Right ventricle myocardium inferior (tissue), 1 donor: ENCODE data around the gene FAM124B. TPM values are rescaled to one million over a fixed set of nuclear protein-coding genes. Genes with fewer than 3 reads are reported as not detected.

Source experiments
- ATAC-seq: fragments of 200-7000 bp; cut with Tn5 transposase; one replicate; pipeline ENCODE4 v1.9.1; 2020; ENCODE audit warnings: mild to moderate bottlenecking, moderate library complexity
- DNase-seq: peaks from one replicate; pipeline ENCODE4 v3.0.0; 2021; ENCODE audit errors: missing footprints
- intact Hi-C: fragments of 100-400 bp; cut with DNase I; formaldehyde crosslinking; loops from one replicate; pipeline ENCODE4 v1.11.0; 2022
- total RNA-seq: library from RNA; stranded (reverse); fragmentation: NEBNext Ultra II Directional; extraction: Animal tissue kit (Norgen Biotek cat#: 25700); gene quantifications from one replicate; pipeline ENCODE4 v1.2.1, GENCODE V29; 2021
- donor health status: DM: no; HTN: yes; CAD: no; lungs with severe emphysema.

FAM124B gene
- total RNA-seq, 1 donor from 2014 or later, result 1.9 TPM

DNA sequence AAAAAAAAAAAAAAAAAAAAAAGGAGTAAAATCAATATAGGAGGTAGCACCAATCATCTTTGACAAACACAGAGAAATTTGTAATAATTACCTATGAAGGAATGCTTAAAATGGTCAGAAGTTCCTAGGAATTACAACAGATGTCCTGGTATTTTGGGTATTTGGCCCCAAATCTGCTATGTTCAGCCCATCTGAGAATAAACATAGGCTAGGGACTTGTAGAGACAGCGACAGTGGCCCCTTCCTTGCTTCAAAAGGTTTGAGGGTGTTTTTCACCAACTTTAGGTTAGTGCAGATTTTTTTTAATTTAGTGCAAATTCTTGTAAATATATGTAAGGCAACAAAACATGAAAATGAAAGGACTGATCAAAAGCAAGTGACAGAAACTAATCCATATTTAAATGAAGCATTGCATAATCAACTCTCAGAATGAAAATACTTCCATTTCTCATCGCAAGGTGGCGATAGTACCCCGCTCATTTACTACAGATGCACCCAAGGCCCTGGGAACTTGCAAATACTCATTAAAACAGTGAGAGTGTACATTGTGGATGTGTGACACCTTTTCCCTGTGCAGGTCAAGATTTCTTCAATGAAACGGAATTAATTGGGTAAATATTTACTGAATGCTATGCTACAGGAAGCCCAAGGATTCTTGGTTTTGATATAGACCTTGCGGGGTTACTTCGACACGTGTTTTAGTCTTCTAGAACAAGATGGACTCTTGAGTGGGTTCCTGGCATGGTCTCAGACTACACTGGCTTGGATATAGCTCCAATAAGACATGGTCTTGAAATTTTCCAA lies 44.6 kb downstream of the FAM124B start:
- DNase-seq (no peak), ATAC-seq (no peak)
- intact Hi-C loops, result loop anchor here (1.0 to 5.0 kb wide), 3 partner anchors 90 to 420 kb away; no protein-coding TSS in a partner anchor

DNA sequence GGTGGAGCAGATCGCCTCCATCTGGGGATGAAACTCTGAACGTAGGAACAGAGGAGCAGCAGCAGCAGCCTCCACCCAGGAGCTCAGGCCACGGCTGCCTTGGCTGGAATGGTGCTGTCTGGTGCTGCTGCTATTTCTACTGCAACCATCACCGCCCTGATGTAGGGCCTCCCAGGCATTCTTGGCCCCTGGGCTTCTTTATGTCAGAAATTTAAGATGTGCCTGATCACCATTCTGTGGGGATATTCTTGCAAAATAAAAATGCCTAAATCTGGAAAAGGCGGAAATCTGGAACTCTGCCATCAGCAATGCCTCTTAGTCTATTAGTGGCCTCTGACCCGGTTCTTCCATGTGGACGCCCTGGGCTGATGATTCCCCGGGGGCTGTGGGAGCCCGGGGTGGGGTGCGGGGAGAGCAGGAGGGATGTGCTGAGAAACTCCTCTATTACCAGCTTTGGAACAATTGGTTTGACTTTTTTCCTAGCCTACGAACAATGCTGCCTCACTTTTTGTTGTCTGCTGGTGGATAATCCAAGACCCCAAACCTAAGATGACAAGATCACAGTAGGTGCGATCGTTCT lies 47.2 kb downstream of the FAM124B start:
- DNase-seq (no peak), ATAC-seq (no peak)
- intact Hi-C loops, result loop anchor here (5.0 kb wide), 2 partner anchors 93 to 423 kb away; no protein-coding TSS in a partner anchor

DNA sequence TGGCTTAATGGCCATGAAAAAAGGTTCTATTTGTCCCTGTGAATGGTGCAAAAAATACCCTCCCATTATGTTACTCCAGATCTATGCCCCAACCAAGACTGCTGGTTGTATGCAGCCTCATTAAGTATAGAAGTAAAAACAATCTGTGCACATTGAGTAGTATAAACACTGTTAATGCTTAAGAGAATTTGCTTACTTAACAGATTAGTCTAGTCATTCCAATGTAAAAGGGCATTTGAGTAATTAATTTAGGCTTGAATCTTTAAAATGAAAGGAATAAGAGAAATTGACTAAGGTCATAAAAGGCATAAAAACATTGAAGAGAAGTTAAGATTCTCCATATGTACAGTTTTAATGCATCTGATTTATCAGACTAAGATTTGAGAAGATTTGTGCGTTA lies 51.2 kb downstream of the FAM124B start:
- ATAC-seq, result no peak
- intact Hi-C loops, result no loop called here
- no peak for DNase-seq

DNA sequence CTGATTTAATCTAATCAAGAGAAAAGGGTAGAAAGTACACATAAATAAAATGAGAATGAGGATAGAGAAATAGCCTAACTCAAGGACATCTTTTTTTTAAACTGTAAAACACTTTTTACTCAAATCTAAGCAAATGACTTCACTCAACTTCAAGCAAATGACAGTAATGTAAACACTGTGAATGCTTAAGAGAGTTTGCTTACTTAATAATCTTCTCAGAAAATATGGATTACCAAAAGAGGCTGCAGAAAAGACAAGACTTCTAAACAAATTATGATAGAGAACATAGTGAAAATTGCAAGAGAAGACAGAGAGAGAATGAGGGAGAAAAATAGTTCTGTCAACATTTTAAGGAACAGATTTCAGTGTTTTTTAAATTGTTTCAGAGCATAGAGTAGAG lies 52.5 kb downstream of the FAM124B start:
- intact Hi-C loops, result no loop called here
- DNase-seq (no peak), ATAC-seq (no peak)

DNA sequence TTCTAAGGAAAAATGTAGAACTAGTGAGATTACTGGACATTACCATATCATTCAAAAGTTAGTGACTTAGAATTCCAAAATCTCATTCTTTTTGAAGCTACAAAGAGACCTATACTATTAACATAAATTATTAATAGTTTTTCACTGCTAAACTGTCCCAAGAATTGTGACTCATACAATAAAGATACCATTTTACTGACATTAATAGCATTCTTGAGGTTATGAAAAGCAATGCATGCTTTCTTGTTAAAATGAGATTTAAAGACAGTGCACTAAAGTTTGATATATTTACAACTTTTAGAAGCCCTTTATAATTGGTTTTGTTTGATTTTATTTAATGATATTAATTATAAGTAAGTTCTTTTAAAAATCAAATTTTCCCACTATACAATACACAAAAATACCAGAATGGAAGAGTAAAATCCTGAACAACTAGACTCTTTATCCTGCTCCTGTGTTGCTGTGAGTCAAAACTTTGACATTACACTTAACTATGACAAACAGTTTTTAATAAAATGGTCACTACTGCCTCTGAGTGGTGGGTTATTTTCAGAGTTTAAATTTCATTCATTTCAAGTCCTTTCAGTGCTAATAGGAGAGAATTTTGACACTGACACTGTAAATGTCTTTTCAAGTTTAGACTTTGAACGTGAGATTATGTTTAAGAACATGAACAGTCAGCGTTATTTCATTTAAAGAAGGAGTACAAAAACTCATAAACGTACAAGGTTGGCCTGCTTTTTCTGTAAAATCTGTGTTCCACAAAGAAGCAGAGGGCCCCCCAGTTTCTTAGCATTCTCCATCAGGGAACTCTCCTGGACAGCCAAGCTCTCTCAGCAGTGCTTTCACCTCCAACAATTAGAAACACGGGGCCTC lies 54.5 kb downstream of the FAM124B start:
- no peak for ATAC-seq
- intact Hi-C loops, result no loop called here
- DNase-seq, result no peak

DNA sequence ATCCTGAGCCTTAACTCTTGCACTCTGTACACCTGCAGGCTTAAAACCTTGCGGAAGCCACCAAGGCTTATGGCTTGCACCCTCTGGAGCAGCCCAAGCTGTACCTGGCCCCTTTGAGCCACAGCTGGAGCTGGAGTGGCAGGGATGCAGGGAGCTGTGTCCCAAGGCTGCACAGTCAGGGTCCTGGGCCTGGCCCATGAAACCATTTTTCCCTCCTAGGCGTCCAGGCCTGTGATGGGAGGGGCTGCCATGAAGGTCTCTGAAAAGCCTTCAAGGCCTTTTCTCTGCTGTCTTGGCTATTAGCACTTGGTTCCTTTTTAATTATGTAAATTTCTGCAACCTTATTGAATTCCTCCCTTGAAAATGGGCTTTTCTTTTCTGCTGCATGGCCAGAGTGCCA lies 56.4 kb downstream of the FAM124B start:
- intact Hi-C loops, result no loop called here
- ATAC-seq (no peak), DNase-seq (no peak)

DNA sequence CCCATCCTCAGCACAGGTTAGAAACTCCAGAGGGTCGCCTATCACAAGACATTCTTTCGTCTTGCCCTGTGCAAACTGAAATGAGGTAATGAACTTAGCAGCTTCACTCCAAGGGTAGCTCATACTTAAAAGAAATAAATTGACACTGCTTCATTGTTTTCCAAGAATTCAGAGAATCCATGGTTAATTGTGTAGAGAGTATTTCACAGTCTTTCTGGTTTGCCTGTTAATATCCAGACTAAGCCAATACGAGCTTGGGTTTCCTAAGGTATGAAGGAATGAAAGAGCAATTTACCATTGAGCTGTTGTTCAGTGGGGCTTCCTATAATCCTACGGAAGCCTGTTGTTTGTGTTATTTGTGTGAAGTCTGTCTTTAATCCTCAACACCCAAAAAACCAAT lies 58.7 kb downstream of the FAM124B start:
- intact Hi-C loops, result no loop called here
- ATAC-seq (no peak), DNase-seq (no peak)

DNA sequence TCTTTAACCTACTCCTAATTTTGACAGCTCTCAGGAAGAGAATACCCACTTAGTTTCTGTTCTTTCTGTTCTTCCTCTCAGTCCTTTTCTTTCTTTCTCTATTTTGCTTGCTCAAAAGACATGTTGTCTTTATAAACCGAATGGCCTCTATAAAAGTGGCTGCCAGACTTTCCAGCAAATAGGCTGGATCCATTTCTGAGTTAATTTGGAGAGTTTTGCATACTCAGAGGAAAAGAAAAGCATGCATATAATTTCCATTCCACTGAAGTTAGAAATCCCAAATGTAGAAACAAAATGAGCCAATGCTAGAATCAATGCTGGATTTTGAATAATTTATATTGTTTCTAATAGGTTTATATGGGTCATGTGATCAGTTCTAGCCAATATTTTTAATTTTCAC lies 65.9 kb downstream of the FAM124B start:
- no peak for DNase-seq
- intact Hi-C loops, result no loop called here
- no peak for ATAC-seq

DNA sequence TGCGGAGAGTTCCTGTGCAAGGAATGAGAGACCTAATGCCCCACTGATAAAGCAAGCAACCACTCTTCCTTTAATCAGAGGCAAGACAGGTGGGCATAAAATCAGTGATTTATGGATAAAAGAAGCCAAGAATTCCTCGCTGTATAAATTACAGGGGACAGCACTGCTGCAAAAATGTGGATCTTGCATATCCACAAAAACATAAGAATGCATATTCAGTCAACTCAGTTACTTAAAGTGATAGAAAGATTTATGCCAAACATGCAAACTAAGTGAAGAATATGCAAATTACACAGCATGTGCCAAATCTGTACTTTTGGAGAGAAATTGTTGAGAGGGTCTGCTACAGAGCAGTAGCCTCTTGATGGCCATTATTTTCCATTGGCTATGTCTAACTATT lies 67.2 kb downstream of the FAM124B start:
- ATAC-seq (no peak), DNase-seq (no peak)
- intact Hi-C loops, result no loop called here

DNA sequence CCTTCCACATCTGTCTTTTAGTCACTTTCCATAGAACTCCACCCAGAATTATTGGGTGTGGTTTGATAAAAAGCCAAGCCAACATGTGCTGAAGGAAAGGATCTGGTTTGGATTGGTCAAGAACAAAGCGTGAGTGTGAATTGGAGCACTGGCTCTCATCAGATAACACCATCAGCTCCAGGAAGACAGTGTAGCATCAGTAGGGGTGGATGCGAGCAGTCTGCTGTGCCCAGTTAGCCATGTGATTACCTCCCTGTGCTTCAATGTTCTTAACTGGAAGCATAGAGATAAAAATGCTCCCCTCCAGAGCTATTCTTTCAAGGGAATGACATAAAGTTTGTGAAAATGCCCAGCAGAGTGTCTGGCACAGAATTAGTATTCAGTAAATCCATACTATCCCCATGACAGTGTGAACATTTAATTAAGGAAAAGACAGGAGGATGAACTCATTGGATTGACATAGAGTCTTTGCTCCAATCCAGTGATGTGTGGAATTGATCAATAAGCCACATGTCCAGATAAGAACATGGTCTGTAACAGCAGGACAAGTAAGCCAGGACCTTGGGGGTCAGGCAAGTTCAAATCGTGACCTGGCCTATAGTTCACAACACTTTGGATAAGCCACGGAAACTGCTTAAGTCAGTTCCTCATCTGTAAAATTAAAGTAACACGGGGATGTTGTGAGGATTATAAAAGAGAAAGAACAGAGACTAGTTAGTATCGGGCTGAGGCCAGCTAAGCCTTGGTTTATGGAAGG lies 68.0 kb downstream of the FAM124B start:
- intact Hi-C loops, result no loop called here
- DNase-seq, result no peak

DNA sequence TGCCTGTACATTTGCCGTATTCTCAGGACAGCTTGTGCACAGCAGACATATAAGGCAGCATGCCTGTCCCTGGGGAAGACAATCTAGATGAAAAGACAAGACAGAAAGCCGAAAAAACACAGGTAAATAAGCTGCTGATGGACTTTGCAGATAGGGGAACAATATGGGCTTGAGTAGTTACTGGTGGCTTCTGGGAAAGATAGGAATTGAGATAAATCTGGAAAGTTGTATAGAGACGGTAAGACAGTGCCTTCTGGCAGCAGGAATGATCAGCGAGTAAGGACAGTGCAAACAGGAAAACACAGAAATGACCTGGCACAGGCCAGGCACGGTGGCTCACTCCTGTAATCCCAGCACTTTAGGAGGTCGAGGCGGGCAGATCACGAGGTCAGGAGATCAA lies 70.2 kb downstream of the FAM124B start:
- intact Hi-C loops, result no loop called here
- DNase-seq (no peak), ATAC-seq (no peak)

More for the DNA sequence above, 68.0 kb downstream of the FAM124B start:
- no peak for ATAC-seq

DNA sequence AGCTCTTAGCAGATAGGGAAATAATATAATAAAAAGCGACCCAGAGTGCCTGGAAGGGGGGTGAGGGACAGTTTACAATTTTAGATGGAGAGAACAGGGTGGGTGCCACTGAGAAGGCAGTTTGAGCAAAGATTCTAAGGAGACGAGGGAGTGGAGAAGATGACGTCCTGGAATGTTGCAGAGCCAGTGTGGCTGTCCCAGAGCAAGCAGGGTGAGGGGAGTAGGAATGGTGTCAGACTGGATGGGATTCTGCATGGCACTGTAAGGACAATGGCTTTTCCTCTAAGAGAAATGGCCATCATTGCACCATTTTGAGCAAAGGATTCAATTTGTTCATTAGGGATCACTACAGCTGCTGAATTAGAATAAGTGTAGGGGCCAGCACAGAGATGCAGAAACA lies 73.1 kb downstream of the FAM124B start:
- ATAC-seq, result no peak
- no peak for DNase-seq
- intact Hi-C loops, result no loop called here

Other genes starting within 250 kb of the FAM124B start
- 74.5 TPM for gene CUL3, start 183.3 kb upstream of the FAM124B start, total RNA-seq